Muscle layer of colon (tissue), 2 donors: ENCODE data around the gene RFXANK.
"Not testable (repeated sequence)": the region's sequence is repeated elsewhere in the genome, so short reads cannot be mapped to it uniquely, and the experiment has no call there.

Experiments used
- H3K27ac ChIP-seq: one replicate; pipeline ENCODE4 v1.7.0; 2013; ENCODE audit warnings: low read depth, mild to moderate bottlenecking, low read length, moderate library complexity
- H3K27me3 ChIP-seq, 2 donors: one replicate each; pipeline ENCODE4 v1.7.0; 2013; ENCODE audit warnings: low read length in 2 of 2, mild to moderate bottlenecking in 2 of 2; ENCODE audit not compliant: insufficient read depth in 2 of 2, control insufficient read depth in 1 of 2
- H3K36me3 ChIP-seq: one replicate; pipeline ENCODE4 v1.7.0; 2013; ENCODE audit warnings: mild to moderate bottlenecking, low read length; ENCODE audit not compliant: insufficient read depth
- H3K4me1 ChIP-seq: one replicate; pipeline ENCODE4 v1.7.0; 2013; ENCODE audit warnings: mild to moderate bottlenecking, low read length; ENCODE audit not compliant: insufficient read depth
- H3K4me3 ChIP-seq, 2 donors: one replicate each; pipeline ENCODE4 v1.7.0; 2013; ENCODE audit warnings: low read length in 2 of 2, low read depth in 1 of 2, mild to moderate bottlenecking in 1 of 2, moderate library complexity in 1 of 2
- H3K9ac ChIP-seq: one replicate; pipeline ENCODE4 v1.7.0; 2013; ENCODE audit warnings: low read length
- H3K9me3 ChIP-seq: one replicate; pipeline ENCODE4 v1.7.0; 2013; ENCODE audit warnings: mild to moderate bottlenecking, low read length
- donor health status: abdominal sarcoma.
- donor health status: Adenocarcinoma of cecum.

RFXANK gene, protein sequence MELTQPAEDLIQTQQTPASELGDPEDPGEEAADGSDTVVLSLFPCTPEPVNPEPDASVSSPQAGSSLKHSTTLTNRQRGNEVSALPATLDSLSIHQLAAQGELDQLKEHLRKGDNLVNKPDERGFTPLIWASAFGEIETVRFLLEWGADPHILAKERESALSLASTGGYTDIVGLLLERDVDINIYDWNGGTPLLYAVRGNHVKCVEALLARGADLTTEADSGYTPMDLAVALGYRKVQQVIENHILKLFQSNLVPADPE

DNA sequence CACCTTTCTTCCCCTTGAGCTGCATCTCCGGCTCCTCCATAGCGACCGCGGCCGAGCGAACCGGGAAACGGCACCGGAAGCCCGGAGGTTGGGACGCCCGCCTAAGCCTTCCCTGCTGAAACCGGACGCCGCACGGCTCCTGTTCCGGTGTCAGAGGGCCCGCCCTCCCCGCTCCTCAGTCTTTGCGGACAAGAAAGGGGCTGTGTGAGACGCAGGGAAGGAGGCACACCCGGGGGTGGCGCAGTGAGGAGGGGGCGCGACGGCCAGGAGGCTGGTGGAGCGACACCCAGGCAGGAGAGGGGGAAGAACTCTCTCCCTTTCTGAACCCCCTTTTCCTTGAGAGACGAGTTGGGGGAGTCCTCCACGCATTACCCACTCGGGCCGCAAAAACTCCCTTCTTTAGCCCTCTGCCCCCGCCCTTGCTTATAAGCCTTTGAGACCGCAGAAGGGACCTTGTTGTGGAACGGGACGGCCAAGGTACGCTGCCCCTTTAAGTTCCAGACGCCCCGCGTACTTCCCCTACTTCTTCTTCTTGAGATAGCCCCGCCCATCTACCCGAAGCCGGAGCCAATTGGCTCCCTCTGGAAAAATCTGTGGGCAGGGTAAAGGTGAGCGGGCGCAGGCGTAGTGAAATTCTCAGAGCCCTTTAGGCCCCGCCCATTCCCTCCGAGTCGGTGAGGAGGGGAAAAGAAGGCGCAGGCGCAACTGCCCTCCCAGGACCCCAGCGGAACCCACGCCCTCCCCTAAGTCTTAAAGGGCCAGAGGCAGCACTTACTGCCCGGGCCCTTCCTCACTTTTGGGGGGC, at the start of gene RFXANK, which contains the start of gene BORCS8:
RFXANK (plus strand) TSS at position 181 of the 805 bp plus-strand sequence. CDS start 1,689 bp downstream, outside the sequence.
BORCS8 (minus strand) TSS at position 75 of the 805 bp plus-strand sequence; CDS start at position 40, 35 bp downstream.
- H3K9me3 ChIP-seq, result no peaks in the 10 kb centered on the region
- H3K4me1 ChIP-seq, result peaks cover 35% of the 10 kb centered on the region
- peak within 1 kb of the TSS; percentile 73 to 100 for H3K4me3 ChIP-seq
- H3K27ac ChIP-seq, result peak within 1 kb of the TSS; percentile 91
- H3K9ac ChIP-seq, result peak within 1 kb of the TSS; percentile 93
- H3K36me3 ChIP-seq, result peaks cover 14% of the 10 kb centered on the region
- H3K27me3 ChIP-seq, result no peaks in the 10 kb centered on the region

DNA sequence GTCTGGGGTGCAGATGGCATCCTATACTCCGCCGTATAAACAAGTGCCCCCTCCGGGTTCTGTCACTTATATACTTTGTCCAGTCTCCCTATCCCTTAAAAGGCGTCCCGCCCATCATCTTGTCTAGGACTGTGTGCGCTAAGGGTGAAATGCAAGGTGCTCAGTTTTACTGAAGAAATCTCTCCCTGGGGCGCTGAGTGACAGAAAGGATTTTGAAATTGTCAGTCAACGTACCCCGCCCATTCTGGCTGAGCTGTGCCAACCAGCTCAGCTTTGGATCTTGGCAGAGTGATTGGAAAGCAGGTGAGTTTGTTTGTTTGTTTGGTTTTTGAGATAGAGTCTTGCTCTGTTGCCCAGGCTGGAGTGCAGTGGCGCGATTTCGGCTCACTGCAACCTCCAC, 49.7 kb upstream of the RFXANK start:
- no peaks in the 10 kb centered on the region for H3K27me3 ChIP-seq
- H3K9ac ChIP-seq, result no peak overlapping the region
- H3K4me3 ChIP-seq, result no peak overlapping the region
- no peaks in the 10 kb centered on the region for H3K9me3 ChIP-seq
- peaks cover 3% of the 10 kb centered on the region for H3K4me1 ChIP-seq
- peaks cover 8% of the 10 kb centered on the region for H3K36me3 ChIP-seq
- H3K27ac ChIP-seq, result no peak overlapping the region

DNA sequence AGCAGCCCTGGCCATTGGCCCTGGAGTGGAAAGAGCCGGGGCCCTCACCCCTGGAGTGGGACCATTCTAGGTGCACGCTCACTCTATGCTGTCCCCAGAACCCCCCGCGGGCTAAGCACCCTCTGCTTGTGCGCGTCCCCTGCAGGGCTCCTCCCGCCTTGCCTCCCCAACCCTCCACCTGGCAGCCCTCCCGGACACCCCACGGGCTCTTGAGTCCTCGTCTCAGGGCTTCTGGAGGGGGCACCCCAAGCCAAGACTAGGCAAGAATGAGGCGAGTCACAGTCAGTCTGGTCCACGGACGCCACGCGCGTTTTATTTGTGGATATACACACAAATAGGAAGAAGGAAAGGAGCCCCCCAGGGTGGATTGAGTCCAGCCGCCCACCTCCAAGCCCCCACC, 46.8 kb upstream of the RFXANK start:
- H3K27ac ChIP-seq, result no peak overlapping the region

DNA sequence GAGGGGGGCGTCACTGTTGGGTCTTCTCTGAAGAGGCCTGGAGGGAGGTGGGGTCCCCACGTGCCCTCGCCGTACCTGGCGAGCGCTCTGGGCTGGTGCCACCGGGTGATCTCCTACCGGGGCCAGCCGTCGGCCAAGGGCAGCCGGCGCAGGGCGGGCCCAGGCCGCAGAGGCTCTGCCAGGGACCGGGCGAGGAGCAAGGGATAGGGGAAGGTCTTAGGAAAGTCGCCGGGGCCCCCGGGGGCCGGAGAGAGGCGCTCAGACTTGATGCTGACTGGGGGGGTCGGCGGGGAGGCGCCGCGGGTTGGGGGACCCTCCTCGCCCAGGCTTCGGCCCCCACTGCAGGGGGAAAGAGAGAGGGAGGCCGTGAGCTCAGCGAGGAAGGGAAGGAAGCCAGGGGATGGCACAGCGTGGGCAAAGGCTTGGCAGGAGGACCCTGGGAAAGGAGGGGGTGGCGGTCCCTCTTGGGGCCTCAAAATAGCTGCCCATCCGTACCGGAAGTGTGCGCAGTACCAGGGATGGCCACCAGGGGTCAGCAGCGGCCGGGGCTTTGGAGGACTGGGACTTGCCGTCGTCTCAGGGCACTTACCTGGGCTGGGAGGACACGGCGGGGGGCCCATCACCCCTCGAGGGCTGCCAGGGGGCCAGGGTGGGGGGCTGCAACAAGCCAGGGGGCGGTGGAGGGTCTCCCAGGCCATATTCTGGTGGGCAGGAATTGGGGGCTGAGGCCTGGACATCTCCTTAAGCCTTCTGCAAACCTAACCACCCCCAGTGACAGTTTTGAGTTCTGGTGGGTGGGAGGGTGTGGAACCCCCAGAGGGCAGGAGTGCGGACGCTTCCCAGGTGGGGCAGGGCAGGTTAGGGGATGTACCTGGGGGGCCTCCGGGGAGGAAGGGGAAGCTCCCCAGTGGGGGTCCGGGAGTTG, 46.1 kb upstream of the RFXANK start:
- Histone ChIP-seq H3K4me1 (no peaks in the 10 kb centered on the region), H3K4me3 (no peak overlapping the region), H3K36me3 (peaks cover 9% of the 10 kb centered on the region), H3K9me3 (no peaks in the 10 kb centered on the region), H3K9ac (no peak overlapping the region), H3K27ac (no peak overlapping the region), H3K27me3 (no peaks in the 10 kb centered on the region)

More for the DNA sequence above, 46.8 kb upstream of the RFXANK start:
- H3K4me1 ChIP-seq, result no peaks in the 10 kb centered on the region
- peaks cover 9% of the 10 kb centered on the region for H3K36me3 ChIP-seq
- H3K9ac ChIP-seq, result no peak overlapping the region
- no peaks in the 10 kb centered on the region for H3K27me3 ChIP-seq
- no peak overlapping the region for H3K4me3 ChIP-seq
- H3K9me3 ChIP-seq, result no peaks in the 10 kb centered on the region

DNA sequence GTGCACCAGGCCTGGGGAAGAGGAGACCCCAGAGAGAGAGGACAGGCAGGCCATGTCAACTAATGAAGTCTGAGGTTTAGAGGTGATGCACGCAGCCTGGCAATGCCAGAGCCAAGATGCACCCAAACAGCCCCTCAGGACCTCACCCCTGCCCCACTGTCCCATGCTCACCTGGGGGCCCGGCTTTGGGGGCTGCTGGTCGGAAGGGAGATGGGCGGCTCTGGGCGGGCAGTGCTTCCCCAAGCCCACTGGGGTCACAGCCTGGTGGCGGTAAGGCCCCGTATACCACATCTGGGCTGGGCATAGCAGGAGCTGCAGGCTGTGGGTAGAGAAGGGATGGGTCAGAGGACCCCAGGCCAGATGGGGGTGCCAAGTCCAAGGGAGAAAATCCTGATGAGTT, 45.2 kb upstream of the RFXANK start:
- no peaks in the 10 kb centered on the region for H3K27me3 ChIP-seq
- H3K4me3 ChIP-seq, result no peak overlapping the region
- no peaks in the 10 kb centered on the region for H3K9me3 ChIP-seq
- peaks cover 9% of the 10 kb centered on the region for H3K36me3 ChIP-seq
- H3K27ac ChIP-seq, result no peak overlapping the region
- H3K4me1 ChIP-seq, result no peaks in the 10 kb centered on the region
- H3K9ac ChIP-seq, result no peak overlapping the region

DNA sequence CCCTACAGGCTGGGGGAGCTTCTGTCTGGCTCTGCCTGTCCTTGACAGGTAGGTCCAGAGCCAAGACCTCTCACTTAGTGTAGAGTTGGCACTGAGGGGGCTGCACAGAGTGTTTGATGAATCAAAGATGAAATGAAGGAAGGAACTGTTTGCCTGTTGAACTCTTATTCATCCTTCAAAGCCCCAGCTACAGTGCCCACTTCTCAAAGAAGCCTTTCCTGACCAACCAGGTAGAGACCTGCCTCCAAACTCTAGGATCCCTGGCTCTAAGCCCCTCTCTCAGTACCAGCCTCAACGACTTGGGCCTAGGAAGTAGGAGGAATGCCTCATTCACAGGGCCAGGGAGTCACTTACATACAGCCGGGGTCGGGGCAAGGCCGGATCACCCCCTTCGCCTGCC, 44.7 kb upstream of the RFXANK start:
- H3K9me3 ChIP-seq, result no peaks in the 10 kb centered on the region
- H3K27ac ChIP-seq, result no peak overlapping the region

DNA sequence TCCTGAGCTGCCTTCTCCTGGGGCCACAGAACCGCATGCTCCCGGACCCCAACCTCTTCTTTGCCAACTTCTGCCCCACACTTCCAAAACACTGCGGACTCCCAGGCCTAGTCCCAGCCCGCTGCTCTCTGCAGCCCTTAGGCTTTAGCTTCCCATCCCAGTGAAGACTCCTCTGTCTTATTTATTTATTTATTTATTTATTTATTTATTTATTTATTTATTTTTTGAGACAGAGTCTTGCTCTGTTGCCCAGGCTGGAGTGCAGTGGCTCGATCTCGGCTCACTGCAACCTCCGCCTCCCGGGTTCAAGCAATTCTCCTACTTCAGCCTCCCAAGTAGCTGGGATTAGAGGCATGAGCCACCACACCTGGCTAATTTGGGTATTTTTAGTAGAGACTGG, 43.6 kb upstream of the RFXANK start:
- H3K9me3 ChIP-seq, H3K27ac ChIP-seq, H3K36me3 ChIP-seq, H3K9ac ChIP-seq, H3K27me3 ChIP-seq, H3K4me1 ChIP-seq, H3K4me3 ChIP-seq: not testable (repeated sequence)

More for the DNA sequence above, 44.7 kb upstream of the RFXANK start:
- Histone ChIP-seq H3K9ac (no peak overlapping the region), H3K4me3 (no peak overlapping the region), H3K27me3 (no peaks in the 10 kb centered on the region), H3K36me3 (peaks cover 9% of the 10 kb centered on the region), H3K4me1 (no peaks in the 10 kb centered on the region)

DNA sequence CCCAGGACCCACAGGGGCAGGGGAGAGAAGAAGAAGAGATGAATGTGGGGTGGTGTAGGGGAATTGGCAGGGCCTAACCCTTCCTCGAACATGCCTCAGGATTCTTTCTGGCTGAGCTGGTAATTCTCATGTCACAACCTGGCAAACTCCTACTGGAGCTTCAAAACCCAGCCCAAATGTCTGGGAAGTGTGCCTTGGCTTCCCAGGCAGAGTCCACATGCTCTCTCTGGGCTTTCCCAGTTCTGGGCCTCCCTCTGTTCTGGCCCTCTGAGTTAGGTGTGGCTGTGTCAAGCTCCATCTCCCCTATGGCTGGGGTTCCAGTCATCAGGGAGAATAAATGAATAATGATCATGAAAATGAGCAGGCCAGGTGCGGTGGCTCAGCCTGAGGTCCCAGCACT, 42.6 kb upstream of the RFXANK start:
- H3K27me3 ChIP-seq, result no peaks in the 10 kb centered on the region
- H3K4me1 ChIP-seq, result no peaks in the 10 kb centered on the region
- no peak overlapping the region for H3K4me3 ChIP-seq
- no peak overlapping the region for H3K27ac ChIP-seq
- peaks cover 9% of the 10 kb centered on the region for H3K36me3 ChIP-seq
- no peak overlapping the region for H3K9ac ChIP-seq
- H3K9me3 ChIP-seq, result no peaks in the 10 kb centered on the region

DNA sequence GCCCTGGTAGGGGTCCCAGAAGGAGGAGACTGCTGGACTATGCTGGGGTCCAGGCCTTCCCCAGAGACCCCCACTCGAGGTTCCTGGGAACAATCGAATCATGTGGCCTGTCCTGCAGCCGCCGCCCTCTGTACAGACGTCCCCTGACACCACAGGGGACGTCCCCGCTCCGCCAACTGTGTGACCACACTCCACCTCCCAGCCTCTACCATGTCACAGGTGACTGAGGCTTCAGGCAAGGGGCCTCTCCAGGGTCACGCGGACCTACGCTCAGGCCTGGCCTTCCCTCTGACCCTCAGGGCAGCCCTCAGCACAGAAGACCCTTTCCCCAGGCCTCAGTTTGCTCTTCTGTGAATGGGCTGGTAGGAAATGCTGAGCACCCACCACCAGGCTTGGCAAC, 40.6 kb upstream of the RFXANK start:
- H3K9me3 ChIP-seq, result no peaks in the 10 kb centered on the region
- no peak overlapping the region for H3K9ac ChIP-seq
- H3K27me3 ChIP-seq, result no peaks in the 10 kb centered on the region
- H3K27ac ChIP-seq, result no peak overlapping the region
- peaks cover 9% of the 10 kb centered on the region for H3K36me3 ChIP-seq
- no peaks in the 10 kb centered on the region for H3K4me1 ChIP-seq
- H3K4me3 ChIP-seq, result no peak overlapping the region

DNA sequence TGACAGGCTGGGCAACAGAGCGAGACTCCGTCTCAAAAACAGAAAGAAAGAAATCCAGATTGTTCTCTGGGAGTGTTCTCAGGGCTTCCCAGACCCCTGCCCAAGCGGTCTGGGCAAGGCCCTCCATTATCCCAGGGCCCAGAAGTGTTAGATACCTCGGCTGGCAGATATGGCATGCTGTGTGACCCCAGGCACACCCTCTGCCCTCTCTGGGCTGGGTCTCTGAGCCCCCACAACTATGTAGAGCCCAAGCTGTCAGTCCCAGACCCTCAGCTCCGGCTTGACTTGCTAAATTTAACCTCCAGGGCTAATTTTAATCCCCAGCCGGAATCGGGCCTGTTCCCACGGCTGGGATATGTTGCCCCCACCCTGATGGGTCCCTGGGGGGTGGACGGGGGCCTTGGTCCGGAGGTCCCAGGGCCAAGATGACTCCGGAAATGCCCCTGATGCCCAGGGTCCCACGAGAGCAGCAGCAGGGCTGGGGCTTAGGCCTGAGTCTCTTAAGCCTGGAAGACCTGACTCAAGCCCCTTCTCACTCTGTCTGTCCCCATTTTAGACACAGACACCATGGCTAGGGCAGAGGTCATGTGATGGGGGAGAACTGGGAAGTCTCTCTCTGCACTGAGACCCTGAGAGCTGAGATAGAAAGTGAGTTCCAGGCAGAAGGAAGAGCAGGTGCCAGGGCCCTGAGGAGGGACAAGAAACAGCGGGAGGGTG, 39.2 kb upstream of the RFXANK start:
- no peak overlapping the region for H3K4me3 ChIP-seq
- H3K4me1 ChIP-seq, result no peaks in the 10 kb centered on the region
- no peaks in the 10 kb centered on the region for H3K9me3 ChIP-seq
- H3K9ac ChIP-seq, result no peak overlapping the region
- no peaks in the 10 kb centered on the region for H3K27me3 ChIP-seq
- H3K36me3 ChIP-seq, result no peaks in the 10 kb centered on the region
- H3K27ac ChIP-seq, result no peak overlapping the region
